SHP77 treated with DMSO at 0.1 percent for 48 hours (cell line): Measurements from ENCODE around the gene MAN1A1.

Experiments used
- DNase-seq: peaks from one replicate; lab custom pipeline; 2025; lab: John Stamatoyannopoulos, UW

Gene MAN1A1

DNA sequence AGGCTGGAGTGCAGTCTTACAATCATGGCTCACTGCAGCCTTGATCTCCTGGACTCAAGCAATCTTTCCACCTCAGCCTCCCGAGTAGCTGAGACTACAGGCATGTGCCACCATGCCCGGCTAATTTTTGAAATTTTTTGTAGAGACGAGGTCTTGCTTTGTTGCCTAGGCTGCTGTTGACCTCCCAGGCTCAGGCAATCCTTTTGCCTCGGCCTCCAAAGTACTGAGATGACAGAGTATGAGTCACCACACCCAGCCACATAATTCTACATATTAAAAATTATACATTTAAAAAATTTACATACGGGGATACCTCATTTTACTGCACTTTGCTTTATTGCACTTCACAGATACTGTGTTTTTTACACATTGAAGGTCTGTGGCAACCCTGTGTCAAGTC, 115.1 kb downstream of the MAN1A1 start:
- DNase-seq: no peak

DNA sequence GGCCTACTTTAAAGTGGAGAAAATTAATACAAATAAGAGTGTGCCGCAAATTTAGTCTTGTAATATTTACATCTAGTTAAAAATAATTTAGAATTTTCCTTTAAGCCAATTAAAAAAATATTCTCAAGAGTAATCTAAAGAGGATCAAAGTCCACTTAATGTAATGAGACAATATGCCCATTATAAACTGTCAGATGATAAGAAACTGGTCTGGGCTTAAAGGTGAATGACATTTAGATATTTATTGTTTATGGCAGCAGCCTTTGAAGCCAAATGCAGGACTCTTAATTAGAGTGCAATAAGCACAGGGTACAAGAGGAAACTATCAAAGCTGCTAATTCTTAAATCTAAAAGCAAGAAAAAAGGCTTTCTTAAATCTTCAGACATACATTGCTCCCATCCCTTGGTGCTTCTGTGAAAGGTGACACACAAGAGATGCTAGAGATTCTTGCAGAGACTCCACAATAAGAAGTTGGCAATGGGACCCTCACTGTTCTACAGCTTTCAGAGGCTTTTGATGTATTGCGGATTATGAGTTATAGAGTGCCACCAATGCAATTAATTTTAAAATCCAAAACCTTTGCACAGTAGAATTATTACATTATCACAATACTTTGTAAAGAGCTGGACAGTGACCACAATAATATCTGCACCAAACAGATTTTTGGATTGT, 116.1 kb downstream of the MAN1A1 start:
- DNase-seq: no peak

- DNase-seq: no peak
Observed at GRCh38 chr6:119231394-119231793, 118.2 kb downstream of the MAN1A1 start.

GRCh38 chr6:119230160-119230559, 119.4 kb downstream of the MAN1A1 start:
- no peak for DNase-seq

- DNase-seq: no peak
Observed at GRCh38 chr6:119227377-119227776, 122.2 kb downstream of the MAN1A1 start.

DNA sequence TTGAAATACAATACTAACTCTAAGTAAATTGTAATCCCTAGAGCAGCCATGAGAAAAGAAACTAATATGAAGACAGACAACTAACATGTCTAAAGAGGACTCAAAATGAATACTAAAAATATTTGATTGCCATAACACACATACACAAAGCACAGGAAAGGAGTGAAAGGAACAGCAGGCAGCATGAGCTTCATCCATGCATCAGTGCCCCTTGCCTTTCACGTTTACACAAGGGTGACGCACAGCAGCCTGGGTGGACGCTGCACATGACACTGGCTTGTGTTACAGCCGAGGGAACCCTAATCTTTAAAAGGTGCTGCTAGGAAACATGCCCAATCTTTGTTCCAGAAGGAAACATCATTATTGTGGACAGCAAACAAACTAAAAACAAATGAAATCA, 123.5 kb downstream of the MAN1A1 start:
- no peak for DNase-seq

DNA sequence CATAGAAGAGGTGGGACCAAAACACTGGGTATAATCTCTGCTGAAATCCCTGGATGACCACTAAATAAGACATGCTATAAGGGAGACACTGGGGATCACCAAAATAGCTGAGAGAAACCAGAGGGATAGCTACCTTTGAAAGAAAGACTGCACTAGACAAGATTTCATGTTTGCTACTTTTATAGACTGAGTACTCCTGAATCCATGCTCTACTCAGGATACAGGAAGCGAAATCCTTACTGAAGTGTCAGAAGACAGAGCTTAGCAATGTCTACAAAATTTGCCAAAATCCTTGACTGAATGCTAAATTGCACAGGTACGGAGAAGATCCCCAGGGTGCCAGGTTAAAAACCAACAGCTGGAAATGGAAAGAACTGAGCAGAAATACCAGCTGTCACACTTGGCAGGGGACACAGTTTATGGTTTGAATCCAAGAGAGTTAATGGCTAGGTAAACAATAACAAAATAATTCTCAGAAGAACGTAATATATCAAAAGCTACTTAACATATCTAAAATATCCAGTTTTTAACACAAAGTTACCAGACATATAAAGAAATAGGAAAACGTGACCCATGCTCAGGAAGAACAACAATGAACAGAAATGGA, 125.4 kb downstream of the MAN1A1 start:
- no peak for DNase-seq

- no peak for DNase-seq
Observed at GRCh38 chr6:119220452-119220851, 129.1 kb downstream of the MAN1A1 start.

GRCh38 chr6:119218548-119218947, 131.0 kb downstream of the MAN1A1 start:
- no peak for DNase-seq

DNA sequence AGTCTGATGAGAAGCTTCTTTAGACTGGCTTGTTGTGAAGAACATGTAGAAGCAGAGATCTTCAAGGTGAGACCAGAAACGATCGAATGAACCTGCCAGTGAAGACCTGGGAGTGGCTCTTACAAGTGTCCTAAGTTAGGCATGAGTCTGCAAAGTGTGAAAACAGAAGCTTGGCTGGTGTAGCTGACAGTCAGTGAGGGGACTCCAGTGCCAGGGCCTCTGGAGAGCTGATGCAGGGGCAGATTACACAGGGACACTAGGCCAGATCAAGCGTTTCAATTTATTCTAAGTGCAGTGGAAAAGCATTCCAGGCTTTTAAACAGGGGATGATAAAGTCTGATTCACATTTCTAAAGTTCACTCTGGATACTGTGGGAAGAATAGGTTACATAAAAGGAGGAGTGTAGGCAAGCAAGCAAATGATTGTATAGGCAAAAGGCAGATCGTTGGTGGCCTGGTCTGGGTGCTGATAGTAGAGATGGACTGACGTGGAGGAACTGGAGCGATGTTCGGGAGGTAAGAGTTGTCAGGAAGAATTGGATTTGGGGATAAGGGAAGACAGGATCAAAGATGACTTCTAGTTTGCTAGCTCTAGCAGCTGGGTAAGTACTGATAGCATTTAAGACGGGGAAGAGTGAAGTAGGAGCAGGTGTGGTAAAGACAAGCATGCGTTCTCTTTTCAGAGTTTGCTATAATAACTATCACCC, 133.5 kb downstream of the MAN1A1 start:
- DNase-seq: no peak

DNA sequence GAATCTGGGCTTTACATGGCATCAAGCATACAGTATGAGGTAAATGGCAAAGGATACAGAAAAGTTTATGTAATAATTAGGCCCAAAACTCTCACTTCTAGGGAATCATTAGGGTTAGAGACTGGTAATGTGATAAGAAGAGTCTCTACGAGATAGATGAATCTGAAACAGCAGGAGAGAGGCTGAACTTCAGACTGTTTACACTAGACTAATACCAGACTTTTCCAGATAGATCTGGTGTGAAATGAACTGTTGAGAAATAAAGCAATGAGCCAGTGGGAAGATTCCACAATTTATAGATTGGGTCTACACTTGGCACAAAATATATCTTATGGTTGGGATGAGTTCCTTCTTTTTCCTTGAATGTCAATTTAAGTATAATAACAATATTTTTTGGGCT, 134.3 kb downstream of the MAN1A1 start:
- no peak for DNase-seq

- no peak for DNase-seq
Observed at GRCh38 chr6:119210596-119210995, 139.0 kb downstream of the MAN1A1 start.

DNA sequence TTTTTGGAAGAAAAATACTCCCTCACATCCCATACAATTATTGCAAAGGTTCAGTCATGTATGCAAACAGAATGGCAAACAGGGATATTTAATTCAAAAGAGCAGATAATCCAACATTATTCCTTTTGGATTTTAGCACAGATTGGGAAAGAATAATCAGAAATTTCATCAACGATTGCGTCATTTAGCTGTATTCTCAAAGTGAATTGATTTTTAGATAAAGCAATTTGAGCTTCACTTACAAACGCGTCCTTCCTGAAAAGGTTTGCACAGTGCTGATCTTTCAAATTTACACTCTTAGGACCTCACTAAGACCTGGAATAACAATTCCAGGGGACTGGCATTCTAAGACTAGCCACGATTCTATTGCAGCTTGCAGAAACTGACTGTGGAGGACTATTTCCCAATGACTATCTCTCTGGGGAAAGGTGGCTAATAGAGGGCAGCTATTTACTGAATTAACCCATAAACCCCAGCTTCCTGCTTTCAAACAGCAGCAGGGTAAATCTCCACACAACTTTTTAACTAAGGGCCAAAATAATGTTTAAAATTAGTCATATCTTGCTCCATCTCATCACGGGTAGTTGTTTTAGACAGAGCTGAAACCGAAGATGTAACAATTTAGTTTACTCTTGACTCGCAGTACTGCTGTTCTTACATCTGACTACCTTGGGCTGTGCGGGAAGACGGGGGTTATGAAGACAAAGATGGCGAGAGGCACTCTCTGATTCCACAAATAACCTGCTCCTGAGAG, 139.9 kb downstream of the MAN1A1 start:
- DNase-seq: no peak

DNA sequence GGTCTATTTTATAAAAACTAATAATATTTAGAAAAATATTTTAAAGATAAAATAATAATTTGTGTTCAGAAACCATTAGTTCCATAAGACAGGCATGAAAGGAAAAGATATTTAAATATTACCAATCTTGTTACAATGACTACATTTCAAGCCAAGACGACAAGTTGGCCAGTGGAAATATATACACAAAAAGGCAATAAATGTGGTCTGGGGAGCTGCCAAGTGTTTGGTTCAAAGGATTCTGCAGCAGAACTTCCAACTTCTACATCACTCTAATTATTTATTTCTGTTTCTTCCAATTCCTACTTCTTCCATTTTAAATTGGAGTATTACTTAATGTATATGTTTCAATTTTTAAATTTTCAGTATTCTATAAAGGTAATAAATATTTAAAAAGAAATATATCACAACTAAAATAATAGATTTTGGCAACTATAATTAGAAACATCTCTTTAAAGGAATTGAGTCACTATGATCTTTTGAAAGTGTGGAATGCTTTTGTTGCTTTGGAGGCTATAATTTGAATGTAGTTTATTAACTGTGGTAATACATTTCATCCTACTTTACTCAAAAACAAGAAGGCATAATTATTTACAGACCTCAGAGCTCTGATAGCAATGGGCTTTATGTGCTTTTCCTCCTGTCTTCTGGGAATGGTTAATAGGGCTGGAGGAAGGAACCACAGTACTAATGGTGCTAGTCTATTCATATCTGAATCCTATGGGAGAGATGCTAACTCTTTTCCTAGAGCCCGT, 141.4 kb downstream of the MAN1A1 start:
- no peak for DNase-seq

DNA sequence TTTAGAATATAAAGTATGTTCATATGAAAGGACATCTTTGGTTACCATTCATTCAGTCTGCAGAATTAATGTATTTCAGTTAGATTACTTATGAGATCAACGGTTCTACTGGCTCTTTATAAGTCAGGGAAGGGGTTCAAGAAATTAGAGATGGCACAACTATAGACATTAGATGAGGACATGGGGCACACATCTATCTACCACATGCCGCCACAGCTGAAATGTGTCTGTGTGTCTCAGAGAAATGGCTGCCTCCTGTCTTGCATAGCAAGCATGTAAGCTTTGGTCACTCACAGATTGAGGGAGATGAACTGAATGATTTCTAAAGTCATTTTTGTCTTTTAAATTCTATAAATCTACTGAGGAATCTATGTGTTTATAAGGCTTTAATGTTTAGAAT, 142.2 kb downstream of the MAN1A1 start:
- DNase-seq: no peak

- DNase-seq: no peak
Observed at GRCh38 chr6:119205911-119206618, 143.5 kb downstream of the MAN1A1 start.

GRCh38 chr6:119204719-119205118, 144.8 kb downstream of the MAN1A1 start:
- no peak for DNase-seq

DNA sequence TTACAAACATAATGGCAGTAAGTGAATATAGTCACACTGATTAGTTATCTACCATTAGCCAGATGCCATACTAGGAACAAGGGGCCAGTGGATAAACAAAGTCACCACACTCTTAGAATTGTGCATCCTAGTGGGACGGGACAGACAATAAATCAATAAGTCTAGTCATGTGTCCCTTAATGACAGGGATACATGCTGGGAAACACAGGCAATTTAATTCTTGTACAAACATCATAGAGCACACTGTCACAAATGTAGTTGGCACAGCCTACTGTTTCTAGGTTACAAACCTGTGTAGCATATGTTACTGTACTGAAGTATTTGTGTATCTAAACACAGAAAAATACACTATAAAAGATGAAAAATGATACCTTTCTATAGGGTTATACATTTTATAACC, 148.1 kb downstream of the MAN1A1 start:
- DNase-seq: no peak

GRCh38 chr6:119200512-119201175, 148.9 kb downstream of the MAN1A1 start:
- no peak for DNase-seq

DNA sequence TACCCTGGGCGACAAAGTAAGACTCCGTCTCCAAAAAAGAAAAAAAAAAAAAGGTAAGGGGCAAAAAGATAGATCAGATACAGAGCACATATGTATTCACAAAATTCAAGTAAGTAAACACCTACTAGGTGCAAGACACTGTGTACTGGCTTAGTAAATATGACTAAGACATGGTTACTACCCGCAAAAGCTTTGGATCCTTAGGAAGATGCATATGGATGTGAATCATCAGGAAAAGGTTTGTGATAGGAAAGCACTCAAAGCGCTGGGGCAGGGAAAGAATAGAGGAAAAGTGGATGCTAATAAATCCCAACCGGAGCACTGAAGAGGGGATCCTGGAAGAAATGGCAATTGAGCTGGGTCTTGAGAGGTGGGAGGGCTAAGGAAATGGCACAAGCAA, 152.3 kb downstream of the MAN1A1 start:
- DNase-seq: no peak

DNA sequence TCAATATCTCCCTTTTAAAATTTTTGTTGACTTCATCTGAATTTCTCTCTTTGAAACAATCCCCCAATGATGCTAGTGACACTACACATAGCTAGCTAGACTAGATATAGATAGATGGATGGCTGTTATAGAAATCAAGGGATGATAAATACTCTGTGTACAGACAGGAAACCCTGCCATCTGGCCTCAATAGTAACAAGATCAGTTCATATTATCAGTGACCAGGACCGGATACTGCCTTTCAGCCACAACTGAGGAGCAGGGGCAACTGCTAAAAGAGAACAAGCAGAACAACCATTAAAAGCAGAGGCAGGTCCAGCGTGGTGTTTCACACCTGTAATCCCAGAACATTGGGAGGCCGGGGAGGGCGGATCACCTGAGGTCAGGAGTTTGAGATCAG, 152.8 kb downstream of the MAN1A1 start:
- no peak for DNase-seq
